HepG2 (cell line): ENCODE data around the gene C1orf116. TPM values are rescaled to one million over a fixed set of nuclear protein-coding genes. Genes with fewer than 3 reads are reported as not detected.
A peak's percentile ranks its signal among the peaks of the same experiment; 100 is the strongest.

Experiments
- ATAC-seq: fragments of 200-7000 bp; cut with Tn5 transposase; 3 replicates; pipeline ENCODE4 v1.9.1; 2020; ENCODE audit warnings: mild to moderate bottlenecking, moderate library complexity
- BruUV-seq: library from RNA; stranded (reverse); fragments of 400-500 nt; replicated peaks from 2 replicates; lab custom pipeline; 2021; lab: Mats Ljungman, UMichigan
- CTCF ChIA-PET: fragments of 300-600 bp; formaldehyde crosslinking; extraction: SDS; loops from one replicate; lab custom pipeline; 2021; ENCODE audit warnings: low total read pairs, inconsistent platforms, low intra/inter-chr PET ratio; lab: Yijun Ruan, JAX
- POLR2A ChIA-PET: fragments of 350-600 bp; sonication (Branson Sonifier 250); formaldehyde crosslinking; loops from one replicate; lab custom pipeline; 2020; ENCODE audit warnings: antibody characterized with exemption, inconsistent platforms; lab: Yijun Ruan, JAX
- DNase-seq: peaks from one replicate; pipeline ENCODE4 v3.0.0-alpha.2; 2015; ENCODE audit warnings: low spot score
- FAIRE-seq: peaks from 3 replicates; lab custom pipeline; 2011; peaks lifted over from hg19 to GRCh38; lab: Jason Lieb, UNC
- H2AFZ ChIP-seq: one replicate; pipeline ENCODE4 v1.6.1; 2011; ENCODE audit warnings: low read length, inconsistent platforms
- H3K27ac ChIP-seq: fragments of 300-600 bp; 3 replicates; pipeline ENCODE4 v1.8.0; 2011; ENCODE audit warnings: mixed run types, mild to moderate bottlenecking, mixed read lengths, low read length, inconsistent platforms; ENCODE audit not compliant: insufficient read depth; ENCODE audit errors: extremely low read length
- H3K27me3 ChIP-seq, 2 experiments: fragments of 200-600 bp in 1 of 2; 2 replicates in 1 of 2; 3 replicates in 1 of 2; pipeline versions ENCODE4 v1.6.0 to v1.8.0; 2011; ENCODE audit warnings: low read length in 2 of 2, mild to moderate bottlenecking in 2 of 2, moderate library complexity in 2 of 2, inconsistent platforms in 1 of 2; ENCODE audit not compliant: insufficient read depth in 2 of 2, control insufficient read depth in 1 of 2
- H3K36me3 ChIP-seq, 2 experiments: fragments of 200-600 bp in 1 of 2; replicated peaks in 1 of 2; 2 replicates in 1 of 2; 3 replicates in 1 of 2; pipeline versions ENCODE4 v1.5.1 to v1.8.0; 2011; ENCODE audit warnings: low read length in 2 of 2, inconsistent platforms in 1 of 2; ENCODE audit not compliant: insufficient read depth in 2 of 2, control insufficient read depth in 1 of 2
- H3K4me1 ChIP-seq: 2 replicates; pipeline ENCODE4 v1.5.1; 2012; ENCODE audit warnings: low read length, inconsistent platforms; ENCODE audit not compliant: insufficient read depth
- H3K4me2 ChIP-seq: 2 replicates; pipeline ENCODE4 v1.6.0; 2011; ENCODE audit warnings: low read depth, low read length, inconsistent platforms
- H3K4me3 ChIP-seq, 3 experiments: fragments of 200-600 bp in 1 of 3; sonication (generic), shearing (Covaris generic) in 1 of 3; replicated peaks in 1 of 3; 2 replicates each; pipeline ENCODE4 v1.5.1; 2011 to 2016; ENCODE audit warnings: low read length in 3 of 3, inconsistent platforms in 2 of 3, low read depth in 2 of 3, mild to moderate bottlenecking in 2 of 3, control low read depth in 1 of 3, mixed read lengths in 1 of 3; ENCODE audit not compliant: insufficient read depth in 1 of 3
- H3K79me2 ChIP-seq: one replicate; pipeline ENCODE4 v1.6.1; 2011; ENCODE audit warnings: low read length, inconsistent platforms; ENCODE audit not compliant: insufficient read depth
- H3K9ac ChIP-seq: 2 replicates; pipeline ENCODE4 v1.6.0; 2011; ENCODE audit warnings: mild to moderate bottlenecking, low read depth, low read length, inconsistent platforms; ENCODE audit not compliant: insufficient read depth
- H3K9me3 ChIP-seq: 2 replicates; pipeline ENCODE4 v1.5.1; 2012; ENCODE audit warnings: mild to moderate bottlenecking, low read length
- H4K20me1 ChIP-seq: 2 replicates; pipeline ENCODE4 v1.6.0; 2011; ENCODE audit warnings: inconsistent platforms, mild to moderate bottlenecking, low read length, moderate library complexity; ENCODE audit not compliant: insufficient read depth
- ARNT ChIP-seq: fragments of 450-650 bp; IDR thresholded peaks from 2 replicates; pipeline ENCODE4 v1.6.1; 2017
- BRD4 ChIP-seq: sonication (generic); formaldehyde crosslinking; IDR thresholded peaks from 2 replicates; pipeline ENCODE4 v1.4.0; 2020; ENCODE audit warnings: missing genetic modification reagents
- E2F5 ChIP-seq: sonication (generic); formaldehyde crosslinking; conservative IDR thresholded peaks from 2 replicates; pipeline ENCODE4 v1.4.0; 2020; ENCODE audit warnings: missing genetic modification reagents
- GATA4 ChIP-seq: sonication (generic); IDR thresholded peaks from 2 replicates; pipeline ENCODE4 v1.6.1; 2016; ENCODE audit warnings: antibody characterized with exemption, low read depth, borderline replicate concordance
- HNF4G ChIP-seq, 2 experiments: sonication (generic) in 1 of 2; formaldehyde crosslinking in 1 of 2; IDR thresholded peaks; 2 replicates each; pipeline versions ENCODE4 v1.4.0 to v1.6.1; 2011 to 2020; ENCODE audit warnings: borderline replicate concordance in 2 of 2, low read depth in 2 of 2, mild to moderate bottlenecking in 2 of 2, low read length in 1 of 2, missing genetic modification reagents in 1 of 2, moderate library complexity in 1 of 2
- ZBTB8A ChIP-seq: sonication (generic); formaldehyde crosslinking; IDR thresholded peaks from 2 replicates; pipeline ENCODE4 v1.4.0; 2020; ENCODE audit warnings: mild to moderate bottlenecking, low read depth, missing genetic modification reagents, borderline replicate concordance
- ZFX ChIP-seq: sonication (generic); formaldehyde crosslinking; IDR thresholded peaks from 2 replicates; pipeline ENCODE4 v1.4.0; 2020; ENCODE audit warnings: mild to moderate bottlenecking, low read depth, missing genetic modification reagents, moderate library complexity
- ZNF607 ChIP-seq: sonication (generic); formaldehyde crosslinking; IDR thresholded peaks from 2 replicates; pipeline ENCODE4 v1.5.1; 2020; ENCODE audit warnings: missing genetic modification reagents, mild to moderate bottlenecking, borderline replicate concordance
- ZNF652 ChIP-seq: IDR thresholded peaks from 2 replicates; pipeline ENCODE4 v1.6.1; 2016; ENCODE audit warnings: low read depth, borderline replicate concordance
- WGBS: methylation state at CpG from one replicate; pipeline ENCODE4 v1.1.6; 2017; ENCODE audit warnings: low lambda C conversion rate; 5-methylcytosine and 5-hydroxymethylcytosine counted together
- in situ Hi-C: cut with HindIII; loops from 2 replicates; pipeline ENCODE4 v1.10.0; 2017; ENCODE audit warnings: low pct_unique_long_range_greater_than_20kb; ENCODE audit not compliant: extremely low pct_ligation_motif_present
- intact Hi-C: fragments of 100-400 bp; cut with micrococcal nuclease; formaldehyde crosslinking; loops from one replicate; pipeline ENCODE4 v1.10.0; 2022; ENCODE audit not compliant: unreplicated experiment
- polyA plus RNA-seq, 8 experiments: library from polyadenylated mRNA; depleted of rRNA in 3 of 8; stranded (reverse) in 7 of 8; unstranded in 1 of 8; fragments of >200 nt; fragmentation: Illumina TruSeq in 4 of 8; extraction: Trizol in 4 of 8; gene quantifications; 2 replicates each; pipeline versions ENCODE4 v1.2.1 to v1.2.3, GENCODE V29; 2011 to 2016; ENCODE audit warnings: low read depth in 4 of 8, missing spikeins in 1 of 8, mixed read lengths in 1 of 8; ENCODE audit not compliant: insufficient read depth in 1 of 8
- total RNA-seq, 5 experiments: library from RNA; depleted of rRNA; stranded (reverse); fragments of >200 nt; fragmentation: Illumina TruSeq; extraction: Trizol; gene quantifications; 2 replicates each; pipeline ENCODE4 v1.2.3, GENCODE V29; 2016; ENCODE audit warnings: low read depth in 1 of 5
- TF ChIP-seq, protein P1 (sequence below): sonication (generic); formaldehyde crosslinking; IDR thresholded peaks from 2 replicates; pipeline ENCODE4 v1.4.0; 2020; ENCODE audit warnings: mild to moderate bottlenecking, missing genetic modification reagents, borderline replicate concordance

C1orf116 gene
- total and polyA plus RNA-seq, 2 of the 13 experiments (the other 11 are each of a cell fraction or from before 2014, with no cell fraction given): 0.51 to 0.95 TPM

GRCh38 chr1:207002724-207003146 is 29.8 kb downstream of the C1orf116 start:
- 0 out of 2 replicates have a peak overlapping the region, but pooled peaks have one; percentile 37 for H3K9ac ChIP-seq
- H3K79me2 ChIP-seq: no peaks in the 10 kb centered on the region
- DNase-seq (no peak), ATAC-seq (0 out of 3 replicates have a peak, but pooled peaks have one; percentile 11), FAIRE-seq (no peak)
- WGBS: 0% methylated on average over 1 of the region's 1 CpG
- H3K27ac ChIP-seq: no peak overlapping the region
- no peaks in the 10 kb centered on the region for H3K9me3 ChIP-seq
- peak overlapping the region; percentile 70 for H3K4me2 ChIP-seq
- no peaks in the 10 kb centered on the region for H3K27me3 ChIP-seq
- BruUV-seq: no TSS peak
- ChIA-PET CTCF (no interaction called here), POLR2A (no interaction called here)
- H3K4me3 ChIP-seq: peak overlapping the region in 1 of 3 experiments; percentile 51; a peak in 2 of 6 replicates
- intact Hi-C loops: no loop called here
- no peaks in the 10 kb centered on the region for H4K20me1 ChIP-seq
- H3K4me1 ChIP-seq: peaks cover 56% of the 10 kb centered on the region
- H3K36me3 ChIP-seq: no peaks in the 10 kb centered on the region
- TF ChIP-seq GATA4: no peak
- TF ChIP-seq E2F5 (CRISPR knock-in tag): no peak
- 0 out of 2 replicates have a peak, but pooled peaks have one; percentile 24 for TF ChIP-seq ZFX (CRISPR knock-in tag)
- TF ChIP-seq ARNT: no peak
- TF ChIP-seq ZNF652 (CRISPR knock-in tag): peak; percentile 83
- TF ChIP-seq ZNF607 (CRISPR knock-in tag): no peak
- H2AFZ ChIP-seq: no peak overlapping the region
- in situ Hi-C loops: no loop called here

DNA sequence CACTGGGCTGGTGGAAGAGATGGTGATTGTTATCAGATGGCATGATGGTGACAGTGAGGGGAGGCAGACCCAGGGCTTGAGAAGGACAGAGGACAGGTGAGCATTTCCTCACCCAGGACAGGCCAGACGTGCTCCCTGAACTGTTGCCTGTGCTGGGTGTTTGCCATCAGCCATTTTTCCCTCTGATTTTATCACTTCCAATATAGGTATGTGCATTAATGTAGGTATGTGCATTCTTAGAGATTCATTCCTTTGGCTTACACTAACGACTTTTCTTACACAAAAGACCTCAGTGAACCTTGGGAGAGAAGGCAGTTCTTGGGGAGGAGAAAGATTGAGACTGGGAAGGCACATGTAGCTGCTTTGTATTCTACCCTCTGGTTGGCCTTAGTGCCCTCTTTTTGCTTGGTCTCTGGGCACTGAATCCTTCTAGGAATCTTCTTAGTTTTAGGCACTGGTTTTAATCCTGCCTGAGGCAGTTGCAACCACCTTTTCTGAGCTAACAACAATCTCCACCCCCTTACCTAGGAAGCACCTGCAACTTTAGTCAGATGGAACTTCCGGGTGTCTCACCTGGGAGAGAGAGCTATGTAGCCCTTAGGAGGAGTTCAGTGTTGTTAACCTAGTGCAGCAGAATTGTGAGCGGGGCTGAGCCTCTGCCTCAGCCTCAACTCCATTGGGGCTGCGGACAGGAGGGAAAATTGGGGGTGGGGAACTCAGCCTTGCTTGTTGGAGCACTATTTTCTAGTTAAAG is 30.9 kb downstream of the C1orf116 start:
- no peak for FAIRE-seq
- H3K4me3 ChIP-seq: no peak overlapping the region
- no peaks in the 10 kb centered on the region for H3K36me3 ChIP-seq
- ChIA-PET CTCF (no interaction called here), POLR2A (no interaction called here)
- 13% methylated on average over 4 of the region's 5 CpGs for WGBS
- no peak overlapping the region for H3K9ac ChIP-seq
- in situ Hi-C loops: no loop called here
- 0 out of 5 replicates have a peak, but pooled peaks cover 0 to 2% of the 10 kb centered on the region in 2 experiments for H3K27me3 ChIP-seq
- peaks cover 45% of the 10 kb centered on the region for H3K4me1 ChIP-seq
- H3K4me2 ChIP-seq: no peak overlapping the region
- H4K20me1 ChIP-seq: no peaks in the 10 kb centered on the region
- no TSS peak for BruUV-seq
- DNase-seq: no peak
- intact Hi-C loops: no loop called here
- no peak overlapping the region for H3K27ac ChIP-seq
- ATAC-seq: no peak
- H3K79me2 ChIP-seq: no peaks in the 10 kb centered on the region
- TF ChIP-seq, protein P1, sequence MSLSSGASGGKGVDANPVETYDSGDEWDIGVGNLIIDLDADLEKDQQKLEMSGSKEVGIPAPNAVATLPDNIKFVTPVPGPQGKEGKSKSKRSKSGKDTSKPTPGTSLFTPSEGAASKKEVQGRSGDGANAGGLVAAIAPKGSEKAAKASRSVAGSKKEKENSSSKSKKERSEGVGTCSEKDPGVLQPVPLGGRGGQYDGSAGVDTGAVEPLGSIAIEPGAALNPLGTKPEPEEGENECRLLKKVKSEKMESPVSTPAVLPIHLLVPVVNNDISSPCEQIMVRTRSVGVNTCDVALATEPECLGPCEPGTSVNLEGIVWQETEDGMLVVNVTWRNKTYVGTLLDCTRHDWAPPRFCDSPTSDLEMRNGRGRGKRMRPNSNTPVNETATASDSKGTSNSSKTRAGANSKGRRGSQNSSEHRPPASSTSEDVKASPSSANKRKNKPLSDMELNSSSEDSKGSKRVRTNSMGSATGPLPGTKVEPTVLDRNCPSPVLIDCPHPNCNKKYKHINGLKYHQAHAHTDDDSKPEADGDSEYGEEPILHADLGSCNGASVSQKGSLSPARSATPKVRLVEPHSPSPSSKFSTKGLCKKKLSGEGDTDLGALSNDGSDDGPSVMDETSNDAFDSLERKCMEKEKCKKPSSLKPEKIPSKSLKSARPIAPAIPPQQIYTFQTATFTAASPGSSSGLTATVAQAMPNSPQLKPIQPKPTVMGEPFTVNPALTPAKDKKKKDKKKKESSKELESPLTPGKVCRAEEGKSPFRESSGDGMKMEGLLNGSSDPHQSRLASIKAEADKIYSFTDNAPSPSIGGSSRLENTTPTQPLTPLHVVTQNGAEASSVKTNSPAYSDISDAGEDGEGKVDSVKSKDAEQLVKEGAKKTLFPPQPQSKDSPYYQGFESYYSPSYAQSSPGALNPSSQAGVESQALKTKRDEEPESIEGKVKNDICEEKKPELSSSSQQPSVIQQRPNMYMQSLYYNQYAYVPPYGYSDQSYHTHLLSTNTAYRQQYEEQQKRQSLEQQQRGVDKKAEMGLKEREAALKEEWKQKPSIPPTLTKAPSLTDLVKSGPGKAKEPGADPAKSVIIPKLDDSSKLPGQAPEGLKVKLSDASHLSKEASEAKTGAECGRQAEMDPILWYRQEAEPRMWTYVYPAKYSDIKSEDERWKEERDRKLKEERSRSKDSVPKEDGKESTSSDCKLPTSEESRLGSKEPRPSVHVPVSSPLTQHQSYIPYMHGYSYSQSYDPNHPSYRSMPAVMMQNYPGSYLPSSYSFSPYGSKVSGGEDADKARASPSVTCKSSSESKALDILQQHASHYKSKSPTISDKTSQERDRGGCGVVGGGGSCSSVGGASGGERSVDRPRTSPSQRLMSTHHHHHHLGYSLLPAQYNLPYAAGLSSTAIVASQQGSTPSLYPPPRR (CRISPR knock-in tag): no peak
- TF ChIP-seq BRD4 (CRISPR knock-in tag) (no peak), ZBTB8A (CRISPR knock-in tag) (no peak), HNF4G (IDR thresholded peaks at IDR 0.05; ENCODE audit: borderline replicate concordance, low read depth, low read length) (no peak), HNF4G (CRISPR knock-in tag; IDR thresholded peaks at IDR 0.05; ENCODE audit: borderline replicate concordance, low read depth) (no peak), GATA4 (no peak)
- H2AFZ ChIP-seq: no peak overlapping the region
- H3K9me3 ChIP-seq: no peaks in the 10 kb centered on the region
